ENCODE results near the gene POLK.
"Not testable (repeated sequence)": the region's sequence is repeated elsewhere in the genome, so short reads cannot be mapped to it uniquely, and the experiment has no call there.

The POLK gene

DNA sequence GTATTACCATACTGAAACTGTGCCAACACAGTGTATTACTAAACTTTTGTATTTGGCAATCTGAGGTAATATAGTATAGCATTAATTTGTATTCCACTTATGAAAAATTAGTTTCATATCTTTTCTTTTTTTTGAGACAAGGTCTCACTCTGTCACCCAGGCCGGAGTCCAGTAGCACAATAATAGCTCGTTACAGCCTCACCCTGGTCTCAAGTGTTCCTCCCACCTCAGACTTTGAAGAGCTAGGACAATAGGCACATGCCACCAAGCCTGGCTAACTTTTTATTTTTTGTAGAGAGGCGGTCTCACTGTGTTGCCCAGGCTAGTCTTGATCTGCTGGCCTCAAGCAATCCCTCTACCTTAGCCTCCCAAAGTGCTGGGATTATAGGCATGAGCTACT lies 36.1 kb downstream of the POLK start:
- no peak for DNase-seq

DNA sequence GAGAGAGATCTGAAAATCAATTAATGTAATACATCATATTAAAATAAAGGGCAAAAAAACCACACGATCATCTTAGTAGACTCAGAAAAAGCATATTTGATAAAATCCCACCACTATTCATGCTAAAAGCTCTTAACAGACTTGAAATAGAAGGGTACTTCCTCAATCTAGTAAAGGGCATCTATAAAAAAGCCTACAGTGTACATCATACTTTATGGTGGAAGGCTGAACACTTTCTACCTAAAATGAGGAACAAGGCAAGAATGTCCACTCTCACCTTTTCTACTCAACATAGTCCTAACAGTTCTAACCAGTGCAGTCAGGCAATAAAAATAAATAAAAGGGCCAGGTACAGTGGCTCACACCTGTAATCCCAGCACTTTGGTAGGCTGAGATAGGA lies 38.9 kb downstream of the POLK start:
- DNase-seq, result no peak

DNA sequence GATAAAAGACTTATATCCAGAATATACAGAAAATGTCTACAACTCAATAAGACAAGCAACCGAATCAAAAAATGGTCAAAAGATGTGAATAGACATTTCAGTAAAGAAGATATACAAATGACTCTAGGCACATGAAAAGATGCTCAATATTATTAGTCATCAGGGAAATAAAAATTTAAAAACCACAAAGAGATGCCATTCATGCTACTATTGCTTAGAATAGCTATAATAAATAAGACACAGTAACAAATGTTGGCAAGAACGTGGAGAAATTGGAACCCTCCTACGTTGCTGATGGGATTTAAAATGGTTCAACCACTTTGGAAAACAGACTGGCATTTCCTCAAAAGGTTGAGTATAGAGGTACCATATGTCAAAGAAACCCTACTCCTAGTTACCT lies 39.8 kb downstream of the POLK start:
- DNase-seq, result no peak

DNA sequence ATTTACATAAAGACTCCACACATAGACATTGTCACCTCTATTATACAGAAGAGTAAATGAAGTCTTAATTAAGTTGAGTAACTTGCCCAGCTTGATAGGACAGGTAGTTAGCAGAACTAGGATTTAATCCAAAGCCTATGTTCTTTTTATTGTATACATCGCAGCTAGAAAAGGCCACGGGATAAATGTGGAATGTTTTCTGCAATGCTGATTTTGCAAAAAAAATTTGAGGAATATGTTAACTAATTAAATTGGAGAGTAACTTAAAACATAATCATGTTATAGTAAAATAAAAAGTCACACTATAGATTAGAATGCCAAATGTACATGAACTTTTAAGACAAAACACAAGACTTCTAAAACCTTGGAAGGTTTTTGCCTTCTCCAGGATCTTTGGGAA lies 41.1 kb downstream of the POLK start:
- DNase-seq, result no peak

DNA sequence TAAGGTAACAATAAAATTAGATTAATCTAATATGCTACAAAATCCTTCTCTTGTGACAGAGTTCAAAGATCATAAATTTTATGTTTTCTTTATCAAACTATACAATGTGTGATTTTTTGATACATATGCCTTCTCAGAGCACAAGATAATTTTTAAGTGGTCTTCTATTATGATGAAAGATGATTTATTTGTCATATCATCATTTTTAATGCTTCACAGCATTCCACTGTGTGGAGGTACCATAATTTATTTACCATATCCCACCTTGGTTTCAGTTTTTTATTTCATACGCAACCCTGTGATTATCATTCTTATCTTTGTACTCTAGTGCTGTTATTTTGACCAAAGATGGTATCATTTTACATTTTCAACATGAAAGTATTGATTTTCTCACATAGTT lies 41.7 kb downstream of the POLK start:
- no peak for DNase-seq

DNA sequence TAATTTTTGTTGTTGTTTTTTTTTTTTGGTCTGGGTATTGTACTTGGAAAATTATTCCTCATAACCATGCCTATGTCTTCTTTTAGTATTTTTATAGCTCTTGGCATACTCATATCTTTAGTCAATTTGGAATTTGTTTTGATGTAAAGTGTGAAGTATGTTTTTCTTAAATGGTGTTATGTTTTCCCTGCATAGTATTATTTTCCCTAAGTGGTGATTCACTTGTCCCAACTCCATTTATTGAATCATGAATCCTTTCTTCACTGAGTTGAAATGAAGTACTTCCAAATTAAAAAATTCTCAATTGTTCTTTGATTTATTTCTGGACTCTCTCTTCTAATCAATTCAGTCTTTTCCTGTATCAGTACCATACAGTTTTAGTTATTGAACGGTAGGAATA lies 46.5 kb downstream of the POLK start:
- DNase-seq, result no peak

DNA sequence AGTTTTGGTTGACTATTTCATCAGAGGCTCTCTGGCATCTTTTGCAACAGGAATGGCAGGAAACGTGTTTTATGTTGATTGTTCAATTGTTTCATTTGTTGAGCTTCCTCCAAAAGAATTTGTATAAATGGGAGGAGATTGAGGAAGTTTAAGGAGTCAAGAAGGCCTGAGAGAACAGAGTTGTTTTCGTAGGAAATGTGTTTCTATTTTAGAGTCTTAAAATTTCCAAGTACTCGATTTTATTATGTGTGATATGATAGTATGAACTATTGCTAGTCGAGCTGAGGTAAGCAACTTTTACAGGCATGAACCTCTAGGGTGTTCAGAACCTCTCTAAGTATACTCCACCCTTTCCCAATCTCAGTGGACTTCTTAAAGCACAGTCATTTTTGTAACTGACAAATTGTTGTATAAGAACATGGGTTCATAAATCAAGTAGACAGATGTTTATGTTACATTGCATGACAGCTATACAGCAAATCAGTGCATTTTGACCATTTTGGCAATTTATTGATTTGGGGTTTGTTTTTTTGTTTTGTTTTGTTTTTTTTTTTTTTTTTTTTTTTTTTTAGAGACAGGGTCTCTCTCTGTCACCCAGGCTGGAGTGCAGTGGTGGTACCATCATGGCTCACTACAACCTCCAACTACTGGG lies 47.4 kb downstream of the POLK start:
- no peak for DNase-seq

DNA sequence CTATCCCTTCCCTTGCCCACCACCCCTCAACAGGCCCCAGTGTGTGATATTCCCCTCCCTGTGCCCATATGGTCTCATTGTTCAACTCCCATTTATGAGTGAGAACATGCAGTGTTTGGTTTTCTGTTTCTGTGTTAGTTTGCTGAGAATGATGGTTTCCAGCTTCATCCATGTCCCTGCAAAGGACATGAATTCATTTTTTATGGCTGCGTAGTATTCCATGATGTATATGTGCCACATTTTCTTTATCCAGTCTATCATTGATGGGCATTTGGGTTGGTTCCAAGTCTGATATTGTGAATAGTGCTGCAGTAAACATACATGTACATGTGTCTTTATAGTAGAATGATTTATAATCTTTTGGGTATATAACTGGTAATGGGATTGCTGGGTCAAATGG lies 49.0 kb downstream of the POLK start:
- not testable (repeated sequence) for DNase-seq

DNA sequence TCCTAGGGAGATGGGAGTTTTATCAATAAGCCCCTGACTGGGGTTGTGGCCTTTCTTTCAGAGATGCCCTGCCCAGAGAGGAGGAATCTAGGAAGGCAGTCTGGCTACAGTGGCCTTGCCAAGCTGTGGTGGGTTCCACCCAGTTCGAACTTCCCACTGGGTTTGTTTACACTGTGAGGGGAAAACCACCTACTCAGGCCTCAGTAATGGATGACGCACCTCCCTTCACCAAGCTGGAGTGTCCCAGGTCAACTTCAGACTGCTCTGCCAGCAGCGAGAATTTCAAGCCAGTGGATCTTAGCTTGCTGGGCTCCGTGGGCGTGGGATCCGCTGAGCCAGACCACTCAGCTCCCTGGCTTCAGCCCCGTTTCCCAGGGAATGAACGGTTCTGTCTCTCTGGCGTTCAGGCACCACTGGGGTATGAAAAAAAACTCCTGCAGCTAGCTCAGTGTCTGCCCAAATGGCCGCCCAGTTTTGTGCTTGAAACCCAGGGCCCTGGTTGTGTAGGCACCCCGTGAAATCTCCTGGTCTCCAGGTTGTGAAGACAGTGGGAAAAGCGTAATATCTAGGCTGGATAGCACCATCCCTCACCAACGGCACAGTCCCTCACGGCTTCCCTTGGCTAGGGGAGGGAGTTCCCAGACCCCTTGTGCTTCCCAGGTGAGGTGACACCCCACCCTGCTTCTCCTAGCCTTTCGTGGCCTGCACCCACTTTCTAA lies 54.5 kb downstream of the POLK start:
- DNase-seq, result not testable (repeated sequence)

DNA sequence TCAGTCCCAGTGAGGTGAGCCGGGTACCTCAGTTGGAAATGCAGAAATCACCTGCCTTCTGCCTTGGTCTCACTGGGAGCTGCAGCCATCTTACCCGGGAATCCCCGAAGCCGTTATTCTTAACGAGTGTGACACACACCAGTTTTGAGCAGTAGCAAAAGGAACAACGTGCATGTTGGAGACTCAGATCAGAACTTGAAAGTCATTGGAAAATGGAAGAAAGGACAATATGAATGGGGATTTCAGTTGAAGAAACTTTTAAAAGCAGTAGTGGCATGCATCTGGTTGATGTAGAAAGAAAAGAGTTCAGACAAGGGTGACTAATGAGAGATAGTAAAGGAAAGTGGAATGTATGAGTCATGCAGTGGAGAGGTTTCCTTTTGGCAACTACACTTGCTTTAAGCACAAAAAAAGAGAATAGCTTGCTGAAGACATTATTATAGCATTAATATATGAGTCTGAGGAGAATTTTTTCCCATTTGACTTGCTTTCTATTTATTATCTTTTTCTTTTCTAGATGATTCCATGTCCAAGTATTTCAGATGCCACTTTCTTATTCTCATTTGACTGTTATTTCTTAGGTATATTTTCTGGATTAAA lies 55.1 kb downstream of the POLK start:
- DNase-seq, result no peak

DNA sequence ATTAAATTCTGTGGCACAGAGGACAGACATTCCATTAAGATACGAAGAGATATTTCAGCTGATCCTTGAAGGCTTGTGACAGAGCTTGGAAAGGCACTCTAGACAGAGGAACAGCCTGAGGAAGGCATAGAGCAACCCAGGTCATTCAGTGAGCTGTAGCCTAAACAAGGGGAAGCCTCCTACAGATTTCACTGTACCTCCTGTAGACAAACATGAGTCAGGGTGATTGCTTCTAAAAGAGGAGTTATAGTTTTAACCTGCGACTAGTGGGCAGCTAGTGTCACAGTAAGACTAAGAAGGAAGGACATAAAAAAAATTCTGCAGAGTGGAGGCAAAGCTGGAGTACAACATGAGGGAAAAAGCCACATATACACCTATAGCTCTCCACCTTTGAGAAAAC lies 56.0 kb downstream of the POLK start:
- no peak for DNase-seq

DNA sequence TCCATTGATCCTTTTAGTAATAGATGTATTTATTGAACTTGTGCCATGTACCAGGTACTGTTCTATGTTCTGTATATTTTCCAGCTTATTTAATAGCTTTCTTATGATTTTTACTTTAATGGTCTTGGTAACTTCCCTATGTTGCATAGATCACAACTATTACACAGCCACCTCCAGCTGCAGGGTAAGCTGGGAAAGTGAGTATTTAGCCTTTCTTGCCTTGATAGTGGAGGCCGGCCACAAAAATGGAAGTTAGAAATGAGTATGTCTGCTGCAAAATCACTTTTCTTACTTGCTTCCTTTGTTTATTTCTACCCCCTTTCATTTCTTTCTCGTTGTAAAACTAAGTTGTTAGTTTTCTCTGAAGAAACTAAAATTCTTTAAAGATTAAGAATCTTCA lies 56.5 kb downstream of the POLK start:
- DNase-seq, result no peak

DNA sequence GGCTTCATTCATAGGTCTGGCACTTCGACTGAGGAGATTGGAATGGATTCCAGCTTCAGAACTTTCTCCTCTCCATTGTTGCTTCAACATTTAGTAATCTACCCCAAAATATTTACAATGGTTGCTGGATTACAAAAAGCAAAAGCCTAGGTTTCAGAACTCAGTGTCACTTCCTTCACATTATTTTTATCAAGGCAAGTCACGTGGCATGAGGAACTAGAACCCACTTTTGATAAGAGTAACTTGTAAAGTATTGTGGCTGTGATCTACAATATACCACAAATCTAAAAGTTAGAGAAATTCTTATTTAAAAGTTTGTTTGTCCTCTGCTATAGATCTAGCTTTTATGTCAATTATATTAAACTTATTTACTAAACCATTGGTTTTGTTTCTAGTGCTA lies 59.9 kb downstream of the POLK start:
- DNase-seq, result peak in 1 of 58 donors; percentile 4

DNA sequence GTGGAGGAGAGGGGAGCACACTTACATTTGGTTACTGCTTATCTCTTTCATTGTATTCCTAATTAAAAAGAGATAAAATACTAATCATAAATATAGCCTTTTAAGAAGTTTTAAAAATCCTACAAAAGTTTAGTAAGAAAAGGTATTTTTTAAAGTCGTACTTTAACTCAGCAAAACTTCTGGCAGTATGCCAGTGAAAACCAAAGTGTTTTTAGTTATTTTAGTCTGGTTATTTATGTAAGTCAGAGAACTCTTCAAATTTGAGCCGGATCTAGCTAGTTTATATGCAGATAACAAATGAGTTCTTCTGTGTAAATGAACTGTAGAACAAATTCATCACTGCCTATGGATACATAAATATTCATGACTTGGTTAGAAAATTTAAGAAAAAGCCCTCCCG lies 63.1 kb downstream of the POLK start:
- no peak for DNase-seq

DNA sequence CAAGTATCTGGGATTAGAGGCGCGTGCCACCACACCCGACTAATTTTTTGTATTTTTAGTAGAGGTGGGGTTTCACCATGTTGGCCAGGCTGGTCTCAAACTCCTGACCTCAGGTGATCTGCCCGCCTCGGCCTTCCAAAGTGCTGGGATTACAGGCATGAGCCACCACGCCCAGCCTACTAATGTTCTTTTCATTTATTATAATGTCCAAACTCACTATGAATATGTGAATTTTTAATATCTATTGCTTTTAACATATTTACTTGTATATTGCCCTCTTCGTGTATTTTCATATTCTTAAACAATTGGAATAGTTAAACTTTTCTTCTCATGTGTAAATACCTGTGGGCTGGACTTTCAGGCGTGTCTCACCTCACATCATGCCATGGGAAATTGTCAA lies 66.6 kb downstream of the POLK start:
- DNase-seq, result not testable (repeated sequence)

DNA sequence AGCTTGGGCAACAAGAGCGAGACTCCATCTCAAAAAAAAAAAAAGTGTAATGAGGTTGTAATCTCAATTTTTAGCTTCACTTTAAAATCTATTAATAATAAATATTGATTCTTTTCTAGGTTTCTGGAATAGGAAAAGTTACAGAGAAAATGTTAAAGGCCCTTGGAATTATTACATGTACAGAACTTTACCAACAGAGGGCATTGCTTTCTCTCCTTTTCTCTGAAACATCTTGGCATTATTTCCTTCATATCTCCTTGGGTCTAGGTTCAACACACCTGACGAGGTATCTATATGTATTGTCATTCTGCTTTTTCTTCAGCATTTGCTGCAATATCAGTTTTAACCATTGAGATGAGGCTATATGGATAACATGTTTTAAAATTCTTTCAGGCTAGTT lies 73.0 kb downstream of the POLK start:
- no peak for DNase-seq

DNA sequence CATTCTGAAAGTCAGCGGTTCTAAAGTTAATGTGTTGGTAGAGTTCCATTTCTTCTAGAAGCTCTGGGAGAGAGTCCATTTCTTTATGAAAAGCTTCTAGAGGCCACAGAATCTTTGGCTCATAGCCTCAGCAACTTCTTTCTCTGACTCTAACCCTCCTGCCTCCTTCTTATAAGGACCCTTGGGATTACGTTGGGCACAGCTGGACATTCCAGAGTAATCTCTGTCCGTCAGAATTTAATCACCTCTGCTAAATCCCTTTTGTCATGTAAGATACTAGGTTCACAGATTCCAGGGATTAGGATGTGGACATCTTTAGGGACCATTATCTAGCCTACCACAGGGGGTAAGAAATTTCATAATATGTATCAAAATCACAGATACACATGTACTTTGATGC lies 77.0 kb downstream of the POLK start:
- DNase-seq, result no peak

DNA sequence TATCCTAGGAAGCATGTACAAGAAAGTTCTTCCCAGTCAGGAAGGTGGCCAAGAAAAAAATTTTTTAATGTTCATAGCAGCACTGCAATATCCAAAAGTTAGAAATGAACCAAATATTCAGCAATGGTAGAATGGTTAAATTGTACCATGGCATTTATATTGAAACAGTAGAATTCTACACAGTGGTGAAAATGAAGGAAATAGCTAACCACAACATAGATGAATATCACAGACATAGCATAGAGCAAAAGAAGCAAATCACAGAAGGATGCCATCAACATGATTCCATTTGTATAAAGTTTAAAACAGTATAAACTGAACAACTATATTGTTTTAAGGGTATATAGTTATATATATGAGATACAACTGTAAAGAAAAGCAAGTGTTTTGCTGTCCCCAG lies 88.8 kb downstream of the POLK start:
- DNase-seq, result no peak

DNA sequence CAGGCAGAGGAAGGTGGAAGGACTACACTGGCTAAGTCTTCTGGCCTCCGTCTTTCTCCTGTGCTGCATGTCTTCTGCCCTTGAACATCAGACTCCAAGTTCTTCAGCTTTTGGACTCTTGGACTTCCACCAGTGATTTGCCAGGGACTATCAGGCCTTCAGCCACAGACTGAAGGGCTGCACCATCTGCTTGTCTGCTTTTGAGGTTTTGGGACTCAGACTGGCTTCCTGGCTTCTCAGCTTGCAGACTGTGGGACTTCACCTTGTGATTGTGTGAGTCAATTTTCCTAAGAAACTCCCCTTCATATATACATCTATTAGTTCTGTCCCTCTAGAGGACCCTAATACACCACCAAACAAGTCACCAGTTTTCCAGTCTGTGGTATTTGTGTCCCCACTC lies 89.9 kb downstream of the POLK start:
- DNase-seq, result no peak

DNA sequence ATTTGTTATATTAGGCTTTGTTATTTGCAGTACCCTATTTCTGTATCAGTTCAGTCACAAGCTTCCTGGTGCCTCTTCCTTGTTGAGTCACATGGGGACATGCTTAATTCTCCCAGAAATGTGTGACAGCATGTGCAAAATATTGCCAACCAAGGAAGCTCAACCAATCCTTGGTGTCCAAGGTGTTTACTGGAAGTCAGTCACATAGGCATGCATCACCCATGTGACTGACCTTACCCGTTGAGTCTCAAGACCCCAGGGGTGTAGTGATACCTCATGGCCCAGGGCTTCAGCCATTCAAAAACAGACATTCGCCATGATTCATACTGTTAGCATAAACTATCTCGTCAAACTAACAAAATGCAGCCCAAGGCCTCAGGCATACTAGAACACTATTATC lies 90.3 kb downstream of the POLK start:
- DNase-seq, result no peak

DNA sequence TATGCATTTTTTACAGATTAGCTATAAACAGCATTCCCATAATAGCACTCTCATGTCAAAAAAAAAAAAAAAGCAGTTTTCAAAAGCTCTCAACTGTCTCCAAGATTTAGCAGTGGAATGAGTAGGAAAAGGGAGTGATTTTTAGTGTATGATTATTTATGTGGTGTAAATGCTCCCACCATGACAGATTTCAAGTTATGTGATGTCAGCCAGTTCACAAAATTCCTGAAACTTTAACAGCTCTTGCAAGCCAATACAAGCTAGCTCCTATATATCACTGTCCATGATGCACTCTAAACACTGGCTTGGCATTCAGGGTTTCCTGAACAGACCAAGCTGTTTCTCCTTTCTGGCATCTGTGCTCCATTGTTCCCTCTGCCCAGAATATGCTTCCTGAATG lies 91.7 kb downstream of the POLK start:
- DNase-seq, result no peak

DNA sequence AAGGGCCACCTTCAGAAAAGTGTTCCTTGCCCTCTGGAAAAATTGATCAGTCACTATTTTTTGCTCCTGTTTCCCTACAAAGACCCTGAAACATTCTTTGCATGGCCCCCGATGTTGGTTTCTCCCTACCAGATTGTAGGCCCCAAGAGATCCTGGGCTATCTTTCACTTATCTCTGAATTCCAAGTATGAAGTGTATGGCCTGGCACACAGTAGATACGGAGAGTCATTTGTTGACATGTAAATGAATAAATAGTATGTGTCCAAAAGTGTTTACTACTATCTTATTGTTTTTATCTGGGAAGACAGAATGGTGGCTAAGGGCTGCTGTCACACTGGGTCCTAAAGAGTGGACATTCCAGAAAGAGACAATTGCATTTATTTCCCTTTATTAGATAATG lies 92.1 kb downstream of the POLK start:
- no peak for DNase-seq

DNA sequence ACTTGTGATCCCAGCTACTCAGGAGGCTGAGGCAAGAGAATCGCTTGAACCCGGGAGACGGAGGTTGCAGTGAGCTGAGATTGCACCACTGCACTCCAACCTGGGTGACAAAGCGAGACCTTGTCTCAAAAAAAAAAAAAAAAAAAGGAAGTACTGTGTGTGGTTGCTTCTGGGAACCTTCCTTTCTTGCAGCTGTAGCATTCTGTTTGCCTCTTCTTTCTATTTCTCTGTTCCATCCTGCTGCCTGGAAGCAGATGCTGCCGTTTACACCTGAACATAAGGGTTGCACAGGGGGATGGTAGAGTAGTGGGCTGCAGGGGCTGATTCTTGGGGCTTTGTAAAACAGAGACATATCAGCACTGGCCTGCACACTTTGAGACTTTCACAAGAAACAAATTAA lies 95.7 kb downstream of the POLK start:
- not testable (repeated sequence) for DNase-seq
